ENCODE data around the gene PRKD2. TPM values are rescaled to one million over a fixed set of nuclear protein-coding genes. Genes with fewer than 3 reads are reported as not detected.

Gene PRKD2
- total RNA-seq, 1 experiment from 2014 or later: 29.4 TPM

DNA sequence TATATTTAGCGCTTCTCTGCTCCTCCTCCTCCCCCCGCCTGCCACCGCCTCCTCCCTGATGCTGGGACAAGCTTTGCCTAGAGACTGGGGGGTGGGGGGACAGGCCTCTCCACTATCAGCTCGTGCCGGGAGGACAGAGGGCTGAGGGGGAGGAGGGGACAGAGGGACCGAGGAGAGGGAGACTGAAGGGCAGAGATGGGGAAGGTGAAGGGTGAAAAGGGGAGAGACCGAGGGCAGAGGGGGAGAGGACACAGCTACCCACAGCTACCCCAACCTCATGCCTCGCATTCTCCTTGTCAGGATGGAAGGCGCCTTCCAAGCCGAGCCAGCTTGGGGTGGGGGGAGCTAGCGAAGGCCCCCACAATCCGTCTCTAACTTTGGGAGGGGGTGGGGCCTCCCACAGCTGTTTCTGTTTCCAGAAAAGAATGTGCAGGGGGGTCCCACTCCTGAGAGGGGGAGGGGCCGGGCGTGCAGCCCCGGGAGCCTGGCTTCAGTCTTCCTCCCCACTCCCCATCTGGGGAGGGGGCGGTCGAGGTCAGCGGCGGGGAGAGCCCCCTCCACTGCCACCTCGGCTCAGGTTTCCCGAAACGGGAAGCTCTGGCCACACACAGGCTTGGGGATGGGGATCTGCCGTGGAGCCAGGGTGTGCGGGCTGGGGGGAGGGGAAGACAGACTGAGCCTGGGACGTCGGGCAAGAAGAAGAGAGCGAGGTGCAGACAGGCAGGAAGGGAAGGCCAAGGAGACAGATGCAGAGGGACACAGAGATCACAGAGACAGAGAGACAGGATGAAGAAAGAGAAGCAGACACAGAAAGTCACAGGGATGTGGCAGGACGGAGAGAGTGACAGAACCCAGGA is 57.5 kb downstream of the PRKD2 start:
- H3K36me3 ChIP-seq (replicated peaks; ENCODE audit: control insufficient read depth, insufficient read depth, low read length): no peaks in the 10 kb centered on the region
- H3K4me3 ChIP-seq (ENCODE audit: insufficient read depth, low read depth, low read length): peak overlapping the region; percentile 58; the same call in 1 of the 2 replicates
- H3K27me3 ChIP-seq (ENCODE audit: control insufficient read depth, insufficient read depth, low read length): peaks cover 23% of the 10 kb centered on the region
- DNase-seq: peak; percentile 88

DNA sequence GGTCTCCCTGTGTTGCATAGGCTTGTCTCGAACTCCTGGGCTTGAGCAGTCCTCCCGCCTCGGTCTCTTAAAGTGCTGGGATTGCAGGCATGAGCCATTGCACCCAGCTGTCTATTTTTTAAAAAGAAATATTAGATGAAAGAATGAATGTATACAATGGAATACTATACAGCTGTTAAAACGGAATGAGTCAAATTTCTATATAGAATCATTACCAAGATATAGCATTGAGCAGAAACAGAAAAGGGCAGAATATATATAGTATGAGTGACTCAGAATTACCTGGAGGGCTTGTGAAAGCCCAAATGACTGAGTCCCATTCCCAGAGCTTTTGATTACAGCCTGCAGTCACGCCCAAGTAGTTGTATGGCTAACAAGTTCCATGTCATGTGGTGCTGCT is 60.4 kb downstream of the PRKD2 start:
- H3K36me3 ChIP-seq (replicated peaks; ENCODE audit: control insufficient read depth, insufficient read depth, low read length): no peaks in the 10 kb centered on the region
- H3K27me3 ChIP-seq (ENCODE audit: control insufficient read depth, insufficient read depth, low read length): peaks cover 31% of the 10 kb centered on the region
- no peak for DNase-seq
- no peak overlapping the region for H3K4me3 ChIP-seq (ENCODE audit: insufficient read depth, low read depth, low read length)

DNA sequence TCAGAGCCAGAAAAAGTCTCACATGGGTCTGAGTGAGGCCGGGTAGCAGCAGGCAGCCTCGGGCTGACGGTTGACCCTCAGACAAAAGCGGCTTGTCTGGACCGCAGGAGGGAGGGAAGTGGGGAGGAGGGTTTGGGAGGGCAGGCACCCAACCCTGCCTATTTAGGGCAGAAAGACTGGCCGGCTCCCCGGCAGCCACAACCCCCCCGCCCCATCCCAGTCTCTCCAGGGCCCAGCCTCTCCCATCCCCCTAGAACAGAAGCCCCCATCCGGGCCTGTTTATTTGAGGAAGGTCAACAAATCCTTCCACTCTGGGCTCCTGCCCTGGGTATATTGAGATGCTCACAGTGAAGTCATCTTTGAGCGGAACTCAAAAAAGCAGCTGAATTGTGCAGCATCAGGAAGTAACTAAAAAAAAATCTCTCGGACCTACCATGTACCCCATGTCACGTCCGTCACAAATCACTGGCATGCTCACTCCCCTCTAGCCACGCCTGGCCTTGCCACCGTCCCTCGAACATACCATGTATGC is 62.2 kb downstream of the PRKD2 start:
- Histone ChIP-seq H3K27me3 (ENCODE audit: control insufficient read depth, insufficient read depth, low read length) (peaks cover 32% of the 10 kb centered on the region), H3K4me3 (ENCODE audit: insufficient read depth, low read depth, low read length) (no peak overlapping the region), H3K36me3 (replicated peaks; ENCODE audit: control insufficient read depth, insufficient read depth, low read length) (no peaks in the 10 kb centered on the region)
- peak; percentile 82 for DNase-seq

DNA sequence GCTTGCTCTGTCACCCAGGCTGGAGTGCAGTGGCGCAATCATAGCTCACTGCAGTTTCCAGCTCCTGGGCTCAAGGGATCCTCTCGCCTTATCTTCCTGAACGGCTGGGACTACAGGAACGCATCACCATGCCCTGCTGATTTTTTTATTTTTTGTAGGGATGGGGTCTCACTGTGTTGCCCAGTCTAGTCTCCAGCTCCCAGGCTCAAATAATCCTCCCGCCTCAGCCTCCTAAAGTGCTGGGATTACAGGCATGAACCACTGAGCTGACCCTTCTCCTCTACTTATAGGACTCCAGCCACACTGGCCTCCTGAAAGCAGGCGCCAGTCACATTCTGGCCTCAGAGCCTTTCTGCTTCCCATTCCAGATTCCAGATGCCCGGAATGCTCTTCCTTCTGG is 66.5 kb downstream of the PRKD2 start:
- DNase-seq: no peak
- Histone ChIP-seq H3K4me3 (ENCODE audit: insufficient read depth, low read depth, low read length) (no peak overlapping the region), H3K36me3 (replicated peaks; ENCODE audit: control insufficient read depth, insufficient read depth, low read length) (no peaks in the 10 kb centered on the region), H3K27me3 (ENCODE audit: control insufficient read depth, insufficient read depth, low read length) (peaks cover 59% of the 10 kb centered on the region)

DNA sequence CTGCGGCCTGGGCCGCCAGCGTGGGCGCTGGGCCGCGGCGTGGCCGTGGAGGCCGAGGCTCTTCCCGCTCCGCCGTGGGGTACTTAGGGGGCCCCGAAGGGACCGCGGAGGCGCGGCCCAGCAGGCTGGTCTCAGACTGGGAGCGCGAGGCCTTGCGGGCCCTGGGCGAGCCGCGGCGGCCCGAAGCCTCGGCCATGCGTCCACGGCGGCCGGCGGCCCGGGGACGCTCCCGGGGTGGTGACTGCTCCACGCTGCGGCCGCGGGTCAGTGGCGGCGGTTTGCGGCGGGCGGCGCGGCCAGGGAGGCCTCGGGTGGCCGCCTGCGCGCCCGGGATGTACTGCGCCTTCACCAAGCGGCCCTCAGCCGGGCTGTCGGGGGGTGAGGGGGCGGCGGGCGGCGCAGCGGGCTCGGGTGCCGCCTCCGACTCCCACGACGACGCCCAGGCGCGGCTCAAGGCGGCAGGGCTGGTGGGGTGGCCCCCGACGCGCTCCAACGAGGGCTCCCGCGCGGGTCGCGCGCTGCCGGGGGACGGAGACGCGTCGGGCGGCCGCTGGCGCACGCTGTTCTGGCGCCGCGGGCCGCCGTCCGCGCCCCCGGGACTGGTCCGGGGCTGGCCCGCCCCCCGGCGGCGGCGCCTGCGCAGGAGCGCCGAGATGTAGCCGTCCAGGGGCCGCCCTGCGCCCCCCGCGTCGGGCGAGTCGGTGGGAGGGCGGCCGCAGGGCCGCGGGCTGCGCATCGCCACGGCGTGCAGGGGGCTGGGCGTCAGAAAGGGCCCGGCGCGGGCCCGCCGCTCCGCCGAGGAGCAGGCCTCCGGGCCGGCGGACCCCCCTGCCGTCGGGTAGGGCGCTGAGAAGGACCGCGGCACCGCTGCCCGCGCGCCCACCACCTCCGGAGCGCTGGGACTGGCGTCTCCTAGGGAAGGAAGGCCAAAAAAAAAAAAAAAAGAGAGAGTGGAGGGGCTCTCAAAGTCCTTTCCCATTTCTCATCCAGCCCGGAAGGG is 67.7 kb downstream of the PRKD2 start:
- no peaks in the 10 kb centered on the region for H3K36me3 ChIP-seq (replicated peaks; ENCODE audit: control insufficient read depth, insufficient read depth, low read length)
- DNase-seq: peak; percentile 94
- H3K27me3 ChIP-seq (ENCODE audit: control insufficient read depth, insufficient read depth, low read length): peaks cover 69% of the 10 kb centered on the region
- H3K4me3 ChIP-seq (ENCODE audit: insufficient read depth, low read depth, low read length): peak overlapping the region; percentile 27; the same call in 1 of the 2 replicates

DNA sequence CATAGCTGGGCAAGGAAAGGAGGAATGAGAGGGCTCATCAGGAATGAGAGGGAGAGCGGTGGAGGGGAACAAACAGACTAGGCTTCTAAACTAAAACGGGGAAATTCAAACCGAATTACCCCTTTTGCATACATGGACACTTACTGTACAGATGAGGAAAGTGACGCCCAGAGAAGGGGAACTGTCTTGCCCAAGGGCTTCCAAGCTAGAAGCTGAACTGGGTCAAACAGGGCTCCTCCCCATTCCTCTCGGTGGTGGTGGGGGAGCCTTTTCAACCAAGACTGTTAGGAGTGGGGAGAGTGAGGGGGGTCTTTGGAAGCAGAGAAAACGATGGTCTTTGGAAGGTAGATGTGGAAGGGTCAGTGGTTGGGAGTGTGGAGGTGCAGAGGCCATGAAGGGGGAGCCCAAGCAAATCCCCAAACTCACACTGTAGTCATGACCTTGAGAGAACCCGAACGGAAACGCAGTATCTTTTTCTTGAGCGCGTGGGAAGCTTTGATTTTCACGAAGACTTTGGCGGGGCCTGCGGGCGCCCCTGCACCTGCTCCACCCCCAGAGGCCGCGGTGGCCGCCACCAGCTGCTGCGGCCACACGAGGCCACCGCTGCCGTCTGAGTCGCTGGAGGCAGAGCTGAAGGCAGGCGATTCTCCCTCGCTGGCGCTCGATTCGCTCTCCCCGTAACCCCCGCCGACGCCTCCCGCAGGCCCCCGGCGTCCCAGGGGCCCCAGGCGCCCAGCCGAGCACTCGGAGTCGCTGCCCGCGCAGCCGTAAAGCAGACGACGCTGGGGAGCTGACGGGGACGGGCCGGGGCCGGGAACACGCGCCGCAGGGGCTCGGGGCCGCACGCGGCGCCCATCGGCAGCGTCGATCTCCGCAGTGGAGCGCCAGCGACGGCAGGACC is 68.6 kb downstream of the PRKD2 start:
- peak; percentile 88 for DNase-seq
- H3K4me3 ChIP-seq (ENCODE audit: insufficient read depth, low read depth, low read length): peak overlapping the region; percentile 27; the same call in 1 of the 2 replicates
- H3K27me3 ChIP-seq (ENCODE audit: control insufficient read depth, insufficient read depth, low read length): peaks cover 65% of the 10 kb centered on the region
- no peaks in the 10 kb centered on the region for H3K36me3 ChIP-seq (replicated peaks; ENCODE audit: control insufficient read depth, insufficient read depth, low read length)

DNA sequence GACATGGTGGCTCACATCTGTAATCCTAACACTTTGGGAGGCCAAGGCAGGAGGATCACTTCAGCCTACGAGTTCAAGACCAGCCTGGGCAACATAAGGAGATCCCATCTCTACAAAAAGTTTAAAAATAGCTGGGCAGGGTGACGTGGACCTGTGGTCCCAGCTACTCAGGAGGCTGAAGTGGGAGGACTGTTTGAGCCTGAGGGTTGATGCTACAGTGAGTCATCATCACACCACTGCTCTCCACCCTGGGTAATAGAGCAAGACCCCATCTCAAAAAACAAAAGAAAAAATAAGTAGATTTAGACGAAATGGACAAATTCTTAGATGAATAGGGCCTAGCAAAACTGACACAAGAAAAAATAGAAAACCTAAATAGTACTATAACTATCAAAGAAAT is 70.5 kb downstream of the PRKD2 start:
- Histone ChIP-seq H3K27me3 (ENCODE audit: control insufficient read depth, insufficient read depth, low read length) (peaks cover 67% of the 10 kb centered on the region), H3K4me3 (ENCODE audit: insufficient read depth, low read depth, low read length) (no peak overlapping the region), H3K36me3 (replicated peaks; ENCODE audit: control insufficient read depth, insufficient read depth, low read length) (no peaks in the 10 kb centered on the region)
- no peak for DNase-seq

DNA sequence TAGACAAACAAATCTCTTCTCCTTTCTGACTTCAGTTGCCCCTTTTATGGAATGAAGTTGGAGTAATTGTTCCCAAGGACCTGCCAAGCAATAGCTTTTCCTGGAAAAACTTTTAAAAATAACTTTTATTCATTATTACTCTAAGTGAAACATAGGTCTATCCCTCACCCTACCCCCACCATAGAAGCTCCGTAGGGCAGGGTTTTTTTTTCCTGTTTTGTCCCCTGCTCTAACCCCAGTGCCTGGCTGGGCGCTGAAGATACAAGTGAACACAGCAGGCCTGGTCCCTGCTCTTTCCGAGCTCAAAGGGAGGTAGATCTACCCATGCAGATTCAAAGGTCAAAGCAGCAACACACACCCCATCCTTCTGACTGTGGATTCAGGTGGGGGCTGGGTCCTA is 72.2 kb downstream of the PRKD2 start:
- no peaks in the 10 kb centered on the region for H3K36me3 ChIP-seq (replicated peaks; ENCODE audit: control insufficient read depth, insufficient read depth, low read length)
- peak; percentile 33 for DNase-seq
- peaks cover 70% of the 10 kb centered on the region for H3K27me3 ChIP-seq (ENCODE audit: control insufficient read depth, insufficient read depth, low read length)
- H3K4me3 ChIP-seq (ENCODE audit: insufficient read depth, low read depth, low read length): no peak overlapping the region

DNA sequence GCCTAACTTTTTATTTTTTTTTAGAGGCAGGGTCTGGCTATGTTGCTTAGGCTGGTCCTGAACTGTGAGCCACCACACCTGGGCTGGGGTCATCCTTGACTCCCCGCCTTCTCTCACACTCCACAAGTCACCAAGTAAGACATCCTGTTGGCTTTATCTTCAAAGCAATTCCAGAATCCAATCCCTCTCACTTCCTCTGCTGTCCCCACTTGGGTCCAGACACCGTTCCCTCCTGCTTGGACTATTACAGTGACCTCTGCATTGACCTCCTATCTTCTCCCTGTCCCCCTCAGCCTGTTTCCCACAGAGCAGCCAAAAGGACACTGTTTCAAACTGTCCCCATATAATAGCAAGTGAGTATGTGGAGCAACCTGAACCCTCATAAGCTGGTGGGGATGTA is 76.3 kb downstream of the PRKD2 start:
- Histone ChIP-seq H3K4me3 (ENCODE audit: insufficient read depth, low read depth, low read length) (no peak overlapping the region), H3K27me3 (ENCODE audit: control insufficient read depth, insufficient read depth, low read length) (peaks cover 65% of the 10 kb centered on the region), H3K36me3 (replicated peaks; ENCODE audit: control insufficient read depth, insufficient read depth, low read length) (no peaks in the 10 kb centered on the region)
- DNase-seq: no peak

DNA sequence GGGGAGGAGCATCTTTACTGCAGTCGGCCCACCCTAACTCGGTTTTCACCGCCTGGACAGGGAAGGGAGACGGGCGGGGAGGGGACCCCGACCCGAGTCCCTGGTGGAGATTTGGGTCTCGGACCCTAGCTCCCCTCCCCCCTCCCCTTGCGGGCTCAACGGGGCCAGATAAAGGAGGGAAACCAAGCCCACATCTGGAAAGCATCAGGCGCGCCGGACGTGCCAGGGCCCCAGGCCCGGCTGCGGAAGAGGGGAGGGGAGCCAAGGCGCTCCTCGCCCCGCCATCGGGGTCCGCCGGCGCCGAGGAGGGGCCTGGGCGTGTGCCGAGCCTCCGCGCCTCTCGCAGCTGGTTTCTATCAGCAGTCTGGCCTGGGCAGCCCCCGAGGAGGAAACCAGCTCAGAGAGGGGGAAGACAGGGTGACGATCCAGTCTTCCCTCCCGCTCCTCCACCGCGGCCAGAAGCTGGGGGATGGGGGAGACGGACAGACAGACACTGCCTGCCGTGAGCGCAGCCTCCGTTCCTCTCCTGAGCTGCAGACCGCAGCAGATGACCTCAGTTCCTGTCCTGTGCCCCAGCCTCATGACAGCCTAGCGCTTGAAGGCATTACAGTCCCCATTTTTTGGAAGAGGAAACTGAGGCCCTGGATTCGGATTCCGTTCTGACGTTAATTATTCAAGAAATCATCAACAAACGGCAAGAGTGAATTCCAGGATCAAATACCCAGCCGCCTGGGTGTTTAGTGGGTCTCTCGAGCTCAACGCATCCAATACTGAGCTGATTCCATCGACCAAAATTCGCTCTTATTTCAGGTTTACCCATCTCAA is 77.3 kb downstream of the PRKD2 start:
- Histone ChIP-seq H3K36me3 (replicated peaks; ENCODE audit: control insufficient read depth, insufficient read depth, low read length) (no peaks in the 10 kb centered on the region), H3K4me3 (ENCODE audit: insufficient read depth, low read depth, low read length) (peak overlapping the region; percentile 59), H3K27me3 (ENCODE audit: control insufficient read depth, insufficient read depth, low read length) (peaks cover 63% of the 10 kb centered on the region)
- DNase-seq: peak; percentile 92

DNA sequence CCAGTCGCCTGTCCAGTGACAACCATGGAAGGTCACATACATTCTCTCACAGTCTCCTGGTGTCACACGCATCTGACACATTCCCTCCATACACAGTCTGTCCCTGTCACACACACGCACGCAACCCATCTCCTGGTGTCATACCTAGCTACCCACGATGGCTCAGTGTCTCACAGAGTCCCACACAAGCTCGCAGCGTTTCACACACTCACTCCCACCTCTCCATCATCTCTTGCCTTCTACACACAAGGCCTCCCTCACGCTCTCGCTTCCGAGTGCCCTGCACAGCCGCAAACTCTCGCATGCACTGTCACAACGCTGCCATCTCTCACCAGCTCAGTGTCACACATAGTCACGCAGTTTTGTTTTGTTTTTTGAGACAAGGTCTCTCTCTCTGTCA is 79.7 kb downstream of the PRKD2 start:
- no peak for DNase-seq
- Histone ChIP-seq H3K36me3 (replicated peaks; ENCODE audit: control insufficient read depth, insufficient read depth, low read length) (no peaks in the 10 kb centered on the region), H3K4me3 (ENCODE audit: insufficient read depth, low read depth, low read length) (no peak overlapping the region), H3K27me3 (ENCODE audit: control insufficient read depth, insufficient read depth, low read length) (peaks cover 72% of the 10 kb centered on the region)

DNA sequence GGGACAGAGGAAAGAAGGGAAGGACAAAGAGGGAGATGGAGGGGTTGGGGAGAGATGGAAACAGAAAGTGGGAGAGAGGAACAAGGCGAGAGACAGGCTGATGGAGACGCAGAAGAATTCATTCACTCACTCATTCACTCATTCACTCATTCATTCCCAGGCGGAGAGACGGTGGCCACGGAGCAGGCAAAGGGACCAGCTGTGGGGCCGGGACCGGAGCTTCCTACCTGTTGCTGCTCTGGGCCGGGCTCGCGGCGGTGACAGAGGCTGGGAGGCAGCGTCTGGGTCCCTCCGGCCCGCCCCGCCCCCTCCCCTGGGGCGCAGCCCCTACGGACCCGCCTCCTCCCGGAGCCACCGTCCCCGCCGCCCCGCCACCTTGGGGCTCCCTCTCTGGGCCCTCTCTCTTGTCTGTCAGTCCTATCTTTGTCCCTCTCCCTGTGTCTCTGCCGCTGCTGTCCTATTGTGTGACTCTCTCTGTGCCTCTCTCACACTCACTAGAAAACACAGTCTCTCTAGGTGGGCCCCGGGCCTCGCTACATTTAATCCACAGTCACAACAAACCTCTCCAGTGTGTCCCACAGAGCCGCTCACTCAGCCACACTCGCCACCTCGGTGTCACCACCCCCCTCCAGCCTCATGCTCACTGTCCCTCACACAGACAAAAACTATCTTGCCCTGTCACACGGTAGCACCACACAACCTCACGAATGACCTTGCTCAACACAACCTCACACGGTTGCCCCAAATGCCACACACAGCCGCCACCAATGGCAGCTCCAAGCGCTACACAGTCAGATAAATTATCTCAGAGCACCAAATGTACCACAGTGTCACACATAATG is 80.8 kb downstream of the PRKD2 start, which contains the start of gene GNG8:
TSS of gene GNG8 (minus strand) at position 283 of the 842 bp plus-strand sequence. CDS start 1,520 bp downstream, outside the sequence.
- peaks cover 72% of the 10 kb centered on the region for H3K27me3 ChIP-seq (ENCODE audit: control insufficient read depth, insufficient read depth, low read length)
- peak within 1 kb of the TSS; percentile 46; the same call in 1 of the 2 replicates for H3K4me3 ChIP-seq (ENCODE audit: insufficient read depth, low read depth, low read length)
- no peaks in the 10 kb centered on the region for H3K36me3 ChIP-seq (replicated peaks; ENCODE audit: control insufficient read depth, insufficient read depth, low read length)
- peak; percentile 90 for DNase-seq
